Stimulated activated naive CD4-positive, alpha-beta T cell (primary cell): Measurements from ENCODE around the gene ELAPOR2.
A peak's percentile ranks its signal among the peaks of the same experiment; 100 is the strongest.
"Not testable (repeated sequence)": the region's sequence is repeated elsewhere in the genome, so short reads cannot be mapped to it uniquely, and the experiment has no call there.

Experiments
- DNase-seq, 6 experiments: peaks; one replicate each; lab custom pipeline; 2025; lab: John Stamatoyannopoulos, UW

ELAPOR2 gene

GRCh38 chr7:87059525-87060287 lies at the start of gene ELAPOR2:
Gene ELAPOR2 (minus strand): TSS chr7:87059654. CDS start chr7:87059513, 141 bp downstream.
- DNase-seq: peak; percentile 44 to 77 (median 72)

DNA sequence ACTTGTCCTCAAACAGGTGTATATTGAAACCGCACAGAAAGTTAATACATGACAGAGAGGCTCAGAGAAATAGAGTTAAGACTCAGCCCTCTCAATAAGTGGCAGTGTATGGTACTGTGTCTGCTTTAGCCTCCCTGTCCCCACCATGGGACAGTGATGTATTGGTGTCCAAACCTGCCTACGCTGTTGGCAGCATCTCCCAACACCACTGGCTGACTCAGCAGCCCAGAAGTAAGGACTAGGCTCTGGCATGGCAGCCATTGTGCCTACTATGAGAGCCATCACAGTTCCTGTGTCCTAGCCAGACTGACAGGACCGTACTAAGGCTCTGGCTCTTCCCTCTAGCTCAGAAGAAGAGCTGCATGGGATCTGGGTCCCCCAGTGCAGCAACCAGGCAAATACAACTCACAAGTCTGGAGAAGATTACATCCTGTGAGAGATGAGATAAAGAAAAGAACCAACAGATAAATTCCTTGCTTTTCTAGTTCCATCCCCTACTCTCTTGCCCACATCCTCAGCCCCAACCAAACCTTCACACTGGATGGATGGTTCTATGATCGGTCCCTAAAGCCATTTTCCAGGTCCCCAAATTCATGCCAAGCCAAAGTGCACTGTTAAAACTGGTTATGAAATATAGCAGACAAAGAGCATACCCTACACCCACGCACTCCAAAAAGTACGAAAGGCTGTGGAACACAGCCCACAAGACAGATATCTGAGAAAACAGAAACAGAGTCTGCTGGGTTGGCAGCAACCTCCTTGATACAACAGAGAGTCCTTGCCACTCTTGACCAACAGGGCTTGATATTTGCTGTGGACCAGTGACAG lies 48.7 kb upstream of the ELAPOR2 start:
- DNase-seq: no peak

- no peak for DNase-seq
These were observed 47.6 kb upstream of the ELAPOR2 start for GRCh38 chr7:87106974-87107612.

- no peak for DNase-seq
These were observed 45.9 kb upstream of the ELAPOR2 start for GRCh38 chr7:87105401-87105800.

DNA sequence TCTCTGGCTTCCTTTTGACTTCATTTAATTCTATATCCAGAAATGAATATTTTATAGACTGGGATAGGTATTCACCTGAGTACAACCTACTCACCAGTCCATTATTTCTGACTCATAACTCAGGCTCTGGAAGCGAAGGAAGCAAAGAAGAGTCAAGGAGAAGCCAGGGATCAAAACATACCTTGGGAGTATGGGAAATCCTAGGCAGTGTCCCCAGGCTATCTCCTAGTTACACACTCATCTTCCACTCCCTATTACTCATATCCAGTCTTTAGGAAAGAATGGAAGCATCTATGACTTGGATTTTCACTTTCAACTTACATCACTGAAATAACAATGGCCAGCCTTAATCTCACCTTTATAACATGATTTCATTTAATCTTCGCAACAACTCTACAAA lies 40.9 kb upstream of the ELAPOR2 start:
- no peak for DNase-seq

GRCh38 chr7:87097375-87097774 lies 37.9 kb upstream of the ELAPOR2 start:
- DNase-seq: not testable (repeated sequence)

DNA sequence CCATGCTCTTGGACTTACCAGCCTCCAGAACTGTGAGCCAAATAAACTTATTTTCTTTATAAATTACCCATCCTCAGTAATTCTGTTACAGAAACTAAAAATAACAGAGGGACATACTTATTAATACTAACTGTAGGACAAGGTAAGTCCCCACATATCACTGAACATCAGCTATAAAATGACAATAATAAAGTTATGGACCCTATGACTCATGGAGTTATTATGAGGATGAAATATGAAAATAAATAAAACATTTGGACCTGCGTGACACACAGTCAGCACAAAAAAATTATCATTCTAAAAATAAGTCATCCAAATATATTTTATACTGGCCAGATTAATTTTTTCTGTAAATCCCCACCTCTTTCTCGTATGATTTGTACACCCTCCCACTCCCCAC lies 34.9 kb upstream of the ELAPOR2 start:
- no peak for DNase-seq

DNA sequence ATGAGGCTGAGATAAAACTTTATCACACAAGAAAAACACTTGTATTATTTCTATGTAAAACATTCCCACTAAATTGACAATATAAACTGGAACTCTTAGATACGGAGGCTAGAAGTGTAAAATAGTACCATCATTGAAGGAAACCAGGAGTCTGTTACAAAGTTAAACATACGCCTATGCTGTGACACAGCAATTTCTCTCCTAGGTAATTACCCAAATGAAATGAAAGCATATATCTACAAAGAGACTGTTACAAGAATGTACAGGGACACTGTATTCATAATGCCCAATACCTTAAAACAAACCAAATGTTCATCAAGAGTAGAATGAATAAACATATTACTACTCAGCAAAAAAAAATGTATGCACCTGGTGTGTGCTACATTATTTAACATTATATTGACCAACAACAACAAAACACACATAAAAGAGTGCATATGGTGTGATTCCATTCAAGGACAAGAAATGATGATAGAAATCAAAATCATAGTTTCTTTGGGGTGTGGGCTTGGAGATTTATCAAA lies 33.2 kb upstream of the ELAPOR2 start:
- DNase-seq: no peak

- no peak for DNase-seq
These were observed 32.1 kb upstream of the ELAPOR2 start for GRCh38 chr7:87091487-87092066.

- DNase-seq: no peak
These were observed 24.5 kb upstream of the ELAPOR2 start for GRCh38 chr7:87083865-87084519.

- DNase-seq: no peak
These were observed 23.2 kb upstream of the ELAPOR2 start for GRCh38 chr7:87082675-87083074.

GRCh38 chr7:87075671-87076404 lies 16.4 kb upstream of the ELAPOR2 start:
- no peak for DNase-seq

DNA sequence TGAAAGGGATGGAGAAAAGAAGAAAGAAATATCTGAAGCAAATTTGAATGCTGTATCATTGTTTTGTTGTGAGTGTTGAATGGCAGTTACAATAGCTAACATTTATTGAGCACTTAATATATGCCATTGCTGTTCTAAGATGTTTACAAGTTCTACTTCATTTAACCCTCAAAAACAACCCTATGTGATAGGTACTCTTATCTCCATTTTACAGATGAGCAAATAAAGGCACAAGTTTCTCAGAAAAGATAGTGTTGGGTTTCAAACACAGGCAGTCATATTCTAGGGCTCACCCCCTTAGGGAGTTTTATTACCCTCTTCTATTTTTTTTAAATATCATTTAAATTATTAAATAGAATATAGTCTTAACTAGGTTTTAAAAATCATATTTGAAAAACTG lies 8.3 kb upstream of the ELAPOR2 start:
- no peak for DNase-seq

DNA sequence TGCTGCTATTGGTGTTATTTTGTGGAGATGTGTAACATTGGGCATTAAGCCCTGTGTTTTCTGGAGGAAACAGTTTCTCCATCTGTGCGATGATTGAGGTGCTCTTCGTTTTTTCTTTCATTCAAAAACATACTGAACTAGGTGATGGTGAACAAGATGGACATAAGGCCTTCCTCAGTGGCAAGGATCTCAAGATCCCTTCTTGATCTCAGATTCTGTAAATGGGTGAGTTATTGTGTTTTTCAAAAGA lies 759 bp upstream of the ELAPOR2 start:
- no peak for DNase-seq

- DNase-seq: peak in 5 of 6 experiments; percentile 22 to 51 (median 33)
These were observed 520 bp downstream of the ELAPOR2 start for GRCh38 chr7:87058744-87059524.

DNA sequence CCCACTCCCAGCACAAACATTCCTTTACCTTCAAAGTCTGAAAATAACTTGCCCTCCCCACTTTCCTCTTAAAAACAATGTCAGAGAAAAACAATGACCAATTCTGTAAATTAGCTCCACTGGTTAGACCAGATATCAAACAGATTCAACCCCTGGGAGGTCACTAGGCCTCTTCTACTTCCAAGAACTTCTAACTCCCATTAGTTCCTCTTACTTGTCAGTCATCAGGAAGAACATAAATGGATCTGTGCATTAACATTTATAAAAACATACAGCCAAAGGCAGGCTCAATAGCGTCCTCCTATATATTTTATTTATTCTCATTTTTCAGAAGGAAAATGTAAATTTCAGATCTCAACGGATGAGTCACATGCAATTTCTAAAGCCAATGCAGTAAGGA lies 2.2 kb downstream of the ELAPOR2 start:
- DNase-seq: no peak

- DNase-seq: no peak
These were observed 3.1 kb downstream of the ELAPOR2 start for GRCh38 chr7:87056346-87056745.

- DNase-seq: no peak
These were observed 10.6 kb downstream of the ELAPOR2 start for GRCh38 chr7:87048839-87049238.

DNA sequence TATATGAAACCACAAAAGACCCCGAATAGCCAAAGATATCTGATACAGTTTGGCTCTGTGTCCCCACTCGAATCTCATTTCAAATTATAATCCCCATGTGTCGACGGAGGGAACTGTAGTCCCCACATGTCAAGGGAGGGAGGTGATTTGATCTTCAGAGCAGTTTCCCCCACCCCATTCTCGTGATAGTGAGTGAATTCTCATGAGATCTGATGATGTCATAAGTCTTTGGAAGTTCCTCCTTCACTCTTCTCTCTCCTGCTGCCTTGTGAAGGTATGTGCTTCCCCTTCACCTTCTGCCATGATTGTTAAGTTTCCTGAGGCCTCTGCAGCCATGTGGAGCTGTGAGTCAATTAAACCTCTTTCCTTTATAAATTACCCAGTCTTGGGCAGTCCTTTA lies 13.0 kb downstream of the ELAPOR2 start:
- DNase-seq: no peak

- not testable (repeated sequence) for DNase-seq
These were observed 14.7 kb downstream of the ELAPOR2 start for GRCh38 chr7:87044713-87045112.
